T47D (cell line): ENCODE results near the gene SYT15.
"Not testable (repeated sequence)": the region's sequence is repeated elsewhere in the genome, so short reads cannot be mapped to it uniquely, and the experiment has no call there.

Experiments
- DNase-seq, 2 experiments: peaks; one replicate each; pipeline versions ENCODE4 v3.0.0 to v3.0.0-alpha.2; 2011 to 2012; ENCODE audit warnings: low read depth in 1 of 2, low spot score in 1 of 2
- JUND ChIP-seq: IDR thresholded peaks from 2 replicates; pipeline ENCODE4 v1.6.1; 2012; ENCODE audit warnings: low read depth
- in situ Hi-C: cut with HindIII; loops from 2 replicates; pipeline ENCODE4 v1.10.0; 2016; ENCODE audit warnings: low sequenced_read_pairs, low pct_unique_long_range_greater_than_20kb

Gene SYT15

DNA sequence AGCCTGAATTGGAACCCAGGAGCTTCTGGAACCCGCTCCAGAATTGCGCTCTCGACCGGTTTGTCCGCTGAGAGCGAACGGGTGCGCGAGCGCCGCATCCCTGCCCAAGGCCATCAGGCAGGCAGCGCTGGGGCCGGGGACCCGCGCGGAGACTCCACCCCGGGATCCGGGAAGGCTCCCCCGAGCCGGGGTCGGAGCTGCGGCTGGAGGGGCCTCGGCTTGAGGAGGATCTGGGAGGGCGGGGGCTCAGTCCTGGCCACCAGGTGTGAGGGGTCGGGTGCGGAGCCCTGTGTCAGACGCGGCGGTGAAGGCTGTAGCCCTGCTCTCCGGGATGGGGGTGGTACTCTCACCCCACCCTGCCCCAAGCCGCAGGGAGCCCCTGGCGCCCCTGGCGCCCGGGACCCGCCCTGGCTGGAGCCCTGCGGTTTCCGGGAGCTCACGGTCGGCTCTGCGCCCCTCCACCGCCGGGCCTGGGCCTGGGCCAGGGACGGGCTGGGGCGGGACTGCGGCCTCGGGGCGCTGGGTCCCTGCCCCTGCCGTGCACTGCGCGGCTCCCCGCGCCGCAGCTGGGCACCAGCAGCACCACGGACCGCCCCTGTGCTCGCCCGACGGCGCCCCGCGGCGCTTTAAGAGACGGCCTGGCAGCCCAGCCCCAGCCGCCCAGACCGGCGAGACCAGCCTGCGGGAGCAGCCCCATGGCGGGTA lies at the start of gene SYT15:
TSS of gene SYT15 (plus strand) at position 655 of the 705 bp plus-strand sequence. CDS start at position 696, 41 bp downstream.
- DNase-seq, in situ Hi-C loops: not testable (repeated sequence)

GRCh38 chr10:46529742-46530141 lies 49.2 kb upstream of the SYT15 start:
- DNase-seq, in situ Hi-C loops: not testable (repeated sequence)

DNA sequence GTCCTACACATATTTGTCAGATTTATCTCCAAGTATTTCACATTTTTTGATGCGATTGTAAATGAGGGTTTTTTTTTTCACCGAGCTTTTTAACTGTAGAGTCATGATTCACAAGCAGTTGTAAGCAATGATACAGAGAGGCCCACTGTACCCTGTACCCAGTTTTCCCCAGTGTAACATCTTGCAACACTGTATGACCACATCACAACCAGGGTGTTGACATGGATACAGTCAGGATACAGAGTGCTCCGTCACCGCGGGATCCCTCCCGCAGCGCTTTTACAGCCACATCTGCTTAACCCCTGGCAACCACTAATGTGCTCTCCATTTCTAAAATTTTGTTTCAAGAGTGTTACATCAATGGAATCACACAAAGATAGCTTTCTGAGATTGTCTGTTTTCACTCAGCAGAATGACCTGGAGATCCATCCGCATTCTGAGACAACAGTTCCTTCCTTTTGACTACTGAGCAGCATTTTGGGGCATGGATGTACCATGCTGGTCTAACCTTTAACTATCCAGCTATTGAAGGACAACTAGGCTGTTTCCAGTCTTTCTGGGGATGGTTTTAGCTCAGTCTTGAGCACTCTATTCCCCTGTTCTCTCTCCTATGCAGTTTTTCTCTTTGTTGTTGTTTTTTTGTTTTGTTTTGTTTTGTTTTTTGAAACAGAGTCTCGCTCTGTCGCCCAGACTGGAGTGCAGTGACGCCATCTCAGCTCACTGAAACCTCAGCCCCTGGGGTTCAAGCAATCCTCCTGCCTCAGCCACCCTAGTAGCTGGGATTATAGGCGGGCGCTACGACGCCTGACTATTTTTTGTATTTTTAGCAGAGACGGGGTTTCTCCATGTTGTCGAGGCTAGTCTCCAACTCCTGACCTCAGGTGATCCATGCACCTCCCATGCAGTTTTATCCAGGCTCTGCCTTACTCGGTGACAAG lies 48.4 kb upstream of the SYT15 start:
- TF ChIP-seq JUND = no peak
- in situ Hi-C loops = no loop called here
- no peak for DNase-seq

DNA sequence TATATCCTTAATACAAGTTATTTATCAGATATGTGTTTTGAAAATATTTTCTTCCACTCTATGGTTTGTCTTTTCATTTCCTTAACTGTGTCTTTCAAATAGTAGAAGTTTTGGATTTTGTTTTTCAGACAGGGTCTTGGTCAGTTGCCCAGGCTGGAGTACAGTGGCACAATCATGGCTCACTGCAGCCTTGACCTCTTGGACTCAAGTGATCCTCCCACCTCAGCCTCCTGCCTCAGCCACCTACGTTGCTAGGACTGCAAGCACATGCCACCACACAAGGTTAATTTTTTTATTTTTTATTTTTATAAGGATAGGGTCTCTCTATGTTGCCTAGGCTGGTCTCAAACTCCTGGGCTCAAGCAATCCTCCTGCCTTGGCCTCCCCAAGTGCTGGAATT lies 46.7 kb upstream of the SYT15 start:
- in situ Hi-C loops, DNase-seq: not testable (repeated sequence)

GRCh38 chr10:46534828-46535524 lies 44.0 kb upstream of the SYT15 start:
- in situ Hi-C loops = no loop called here
- no peak for DNase-seq
- TF ChIP-seq JUND = no peak

GRCh38 chr10:46536171-46536570 lies 42.8 kb upstream of the SYT15 start:
- DNase-seq = no peak
- TF ChIP-seq JUND = no peak
- in situ Hi-C loops = no loop called here

DNA sequence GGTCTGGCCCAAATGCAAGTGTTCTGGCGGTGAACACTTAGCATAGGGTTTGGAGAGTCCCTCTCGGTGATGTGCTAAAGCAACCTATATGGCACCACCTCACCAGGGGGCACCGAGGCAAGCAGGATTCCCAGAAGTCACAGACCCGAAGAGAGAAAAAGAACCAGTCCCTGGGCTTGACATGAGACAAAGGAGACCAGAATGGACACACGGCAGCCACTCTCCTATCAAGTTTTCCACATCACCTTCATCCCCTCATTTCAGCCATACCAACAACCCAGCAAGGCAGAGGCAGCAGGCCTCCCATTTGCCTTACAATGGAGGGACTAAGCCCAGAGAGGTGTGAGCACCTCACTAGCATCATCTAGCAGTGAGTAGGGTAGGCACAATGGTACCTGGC lies 42.1 kb upstream of the SYT15 start:
- in situ Hi-C loops = no loop called here
- no peak for TF ChIP-seq JUND

DNA sequence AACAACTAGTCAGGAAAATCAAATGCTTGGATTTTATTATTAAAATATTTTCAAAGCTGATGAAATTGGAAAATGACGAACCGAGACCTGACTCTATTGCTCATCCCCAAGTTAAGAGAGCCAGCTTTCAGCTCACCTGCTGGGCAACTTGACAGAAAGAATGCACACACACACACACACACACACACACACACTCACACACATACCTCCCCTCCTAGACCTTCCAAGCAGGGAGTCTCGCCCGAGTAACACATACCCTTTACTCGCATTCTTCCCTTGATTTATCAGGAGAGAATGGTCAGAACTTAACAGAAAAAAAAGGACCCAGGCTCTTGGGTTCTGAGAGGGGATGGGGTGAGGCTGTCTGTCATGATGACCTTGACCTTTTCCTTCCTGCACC lies 41.6 kb upstream of the SYT15 start:
- DNase-seq = no peak
- no peak for TF ChIP-seq JUND
- in situ Hi-C loops = no loop called here

More for the DNA sequence above, 42.1 kb upstream of the SYT15 start:
- no peak for DNase-seq

GRCh38 chr10:46538155-46538554 lies 40.8 kb upstream of the SYT15 start:
- TF ChIP-seq JUND = no peak
- no peak for DNase-seq
- in situ Hi-C loops = no loop called here

- no peak for DNase-seq
- in situ Hi-C loops = no loop called here
- no peak for TF ChIP-seq JUND
Measured at GRCh38 chr10:46538717-46539426, 40.1 kb upstream of the SYT15 start.

GRCh38 chr10:46539596-46540411 lies 39.1 kb upstream of the SYT15 start:
- DNase-seq = no peak
- in situ Hi-C loops = no loop called here
- TF ChIP-seq JUND = no peak
